ENCODE results near the gene LLCFC1. TPM values are rescaled to one million over a fixed set of nuclear protein-coding genes. Genes with fewer than 3 reads are reported as not detected.

The LLCFC1 gene
- total and polyA plus RNA-seq, 2 experiments from 2014 or later, result not detected

DNA sequence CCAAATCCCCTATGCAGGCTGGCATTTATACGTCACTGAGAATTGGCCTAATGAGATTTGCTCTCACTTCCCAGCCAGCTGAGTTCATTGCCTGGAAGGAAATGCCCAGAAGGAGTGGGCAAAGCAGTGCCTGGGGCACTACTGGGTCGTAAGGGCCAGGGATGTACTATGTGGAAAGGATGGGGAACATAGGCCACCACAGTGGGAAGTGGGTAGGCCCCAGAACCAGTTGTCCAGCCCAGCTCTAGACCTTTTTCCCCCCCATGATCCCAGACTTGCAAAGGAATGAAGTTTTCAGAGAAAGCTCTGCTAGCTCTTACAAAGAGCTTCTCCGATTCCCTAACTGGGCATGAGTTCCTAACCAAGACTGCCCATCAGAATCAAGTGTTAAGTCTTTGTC, 19.6 kb upstream of the LLCFC1 start (continued):
- no peak for TF ChIP-seq EZH2 (IDR thresholded peaks at IDR 0.05; ENCODE audit: low read depth, unreplicated experiment)
- TF ChIP-seq EZH2phosphoT487 (IDR thresholded peaks at IDR 0.05; ENCODE audit: unreplicated experiment), result no peak
- TF ChIP-seq, protein P1, sequence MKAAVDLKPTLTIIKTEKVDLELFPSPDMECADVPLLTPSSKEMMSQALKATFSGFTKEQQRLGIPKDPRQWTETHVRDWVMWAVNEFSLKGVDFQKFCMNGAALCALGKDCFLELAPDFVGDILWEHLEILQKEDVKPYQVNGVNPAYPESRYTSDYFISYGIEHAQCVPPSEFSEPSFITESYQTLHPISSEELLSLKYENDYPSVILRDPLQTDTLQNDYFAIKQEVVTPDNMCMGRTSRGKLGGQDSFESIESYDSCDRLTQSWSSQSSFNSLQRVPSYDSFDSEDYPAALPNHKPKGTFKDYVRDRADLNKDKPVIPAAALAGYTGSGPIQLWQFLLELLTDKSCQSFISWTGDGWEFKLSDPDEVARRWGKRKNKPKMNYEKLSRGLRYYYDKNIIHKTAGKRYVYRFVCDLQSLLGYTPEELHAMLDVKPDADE (IDR thresholded peaks at IDR 0.05), result no peak
- no peak for TF ChIP-seq ZNF114 (CRISPR knock-in tag; IDR thresholded peaks at IDR 0.05)
- TF ChIP-seq STAT1 (IDR thresholded peaks at IDR 0.05; ENCODE audit: unreplicated experiment), result no peak

GRCh38 chr7:142923391-142923790, 15.9 kb upstream of the LLCFC1 start:
- no peaks in the 10 kb centered on the region; the same call in 2 of the 3 replicates for H3K9me3 Mint-ChIP-seq
- no peak overlapping the region for H3K27ac ChIP-seq (ENCODE audit: low read depth)
- H3F3A ChIP-seq (replicated peaks; ENCODE audit: low read depth), result no peaks in the 10 kb centered on the region
- peaks cover 9% of the 10 kb centered on the region; the same call in 1 of the 2 replicates for H3K27me3 ChIP-seq (ENCODE audit: insufficient read depth)
- H2AFZ ChIP-seq, result no peak overlapping the region
- no peak overlapping the region for H3K4me2 ChIP-seq
- ATAC-seq, result no peak
- DNase-seq (ENCODE audit: low spot score), result no peak
- no peaks in the 10 kb centered on the region for H4K20me1 ChIP-seq (replicated peaks; ENCODE audit: insufficient read depth)
- H3K4me1 Mint-ChIP-seq, result no peaks in the 10 kb centered on the region
- H3K79me2 ChIP-seq (replicated peaks; ENCODE audit: insufficient read depth), result no peaks in the 10 kb centered on the region
- no peak overlapping the region for H3K27ac Mint-ChIP-seq
- no peak overlapping the region for H3K4me3 ChIP-seq
- no peaks in the 10 kb centered on the region for H3K9me2 ChIP-seq (ENCODE audit: insufficient read depth)
- no peaks in the 10 kb centered on the region for H3K4me1 ChIP-seq (ENCODE audit: insufficient read depth)
- peaks cover 7% of the 10 kb centered on the region for H3K27me3 Mint-ChIP-seq (ENCODE audit: insufficient read depth, low read depth, poor library complexity)
- H3K36me3 ChIP-seq (ENCODE audit: insufficient read depth), result no peaks in the 10 kb centered on the region
- H3K4me3 Mint-ChIP-seq, result no peak overlapping the region
- no peaks in the 10 kb centered on the region; the same call in 2 of the 3 replicates for H3K36me3 Mint-ChIP-seq (ENCODE audit: low read depth)
- TF ChIP-seq ZNF331 (CRISPR knock-in tag; IDR thresholded peaks at IDR 0.05; ENCODE audit: low read depth) (no peak), ZNF462 (CRISPR knock-in tag; IDR thresholded peaks at IDR 0.05) (no peak), POLR2AphosphoS5 (IDR thresholded peaks at IDR 0.05; ENCODE audit: low read depth) (no peak), NANOG (IDR thresholded peaks at IDR 0.05; ENCODE audit: borderline replicate concordance) (no peak), STAT1 (IDR thresholded peaks at IDR 0.05; ENCODE audit: unreplicated experiment) (no peak), EZH2phosphoT487 (IDR thresholded peaks at IDR 0.05; ENCODE audit: unreplicated experiment) (no peak)
- TF ChIP-seq, protein P2, sequence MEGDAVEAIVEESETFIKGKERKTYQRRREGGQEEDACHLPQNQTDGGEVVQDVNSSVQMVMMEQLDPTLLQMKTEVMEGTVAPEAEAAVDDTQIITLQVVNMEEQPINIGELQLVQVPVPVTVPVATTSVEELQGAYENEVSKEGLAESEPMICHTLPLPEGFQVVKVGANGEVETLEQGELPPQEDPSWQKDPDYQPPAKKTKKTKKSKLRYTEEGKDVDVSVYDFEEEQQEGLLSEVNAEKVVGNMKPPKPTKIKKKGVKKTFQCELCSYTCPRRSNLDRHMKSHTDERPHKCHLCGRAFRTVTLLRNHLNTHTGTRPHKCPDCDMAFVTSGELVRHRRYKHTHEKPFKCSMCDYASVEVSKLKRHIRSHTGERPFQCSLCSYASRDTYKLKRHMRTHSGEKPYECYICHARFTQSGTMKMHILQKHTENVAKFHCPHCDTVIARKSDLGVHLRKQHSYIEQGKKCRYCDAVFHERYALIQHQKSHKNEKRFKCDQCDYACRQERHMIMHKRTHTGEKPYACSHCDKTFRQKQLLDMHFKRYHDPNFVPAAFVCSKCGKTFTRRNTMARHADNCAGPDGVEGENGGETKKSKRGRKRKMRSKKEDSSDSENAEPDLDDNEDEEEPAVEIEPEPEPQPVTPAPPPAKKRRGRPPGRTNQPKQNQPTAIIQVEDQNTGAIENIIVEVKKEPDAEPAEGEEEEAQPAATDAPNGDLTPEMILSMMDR (conservative IDR thresholded peaks at IDR 0.05; ENCODE audit: low read depth in 2 of 2), result no peak
- TF ChIP-seq, protein P1 (IDR thresholded peaks at IDR 0.05), result no peak
- TF ChIP-seq, protein P3, sequence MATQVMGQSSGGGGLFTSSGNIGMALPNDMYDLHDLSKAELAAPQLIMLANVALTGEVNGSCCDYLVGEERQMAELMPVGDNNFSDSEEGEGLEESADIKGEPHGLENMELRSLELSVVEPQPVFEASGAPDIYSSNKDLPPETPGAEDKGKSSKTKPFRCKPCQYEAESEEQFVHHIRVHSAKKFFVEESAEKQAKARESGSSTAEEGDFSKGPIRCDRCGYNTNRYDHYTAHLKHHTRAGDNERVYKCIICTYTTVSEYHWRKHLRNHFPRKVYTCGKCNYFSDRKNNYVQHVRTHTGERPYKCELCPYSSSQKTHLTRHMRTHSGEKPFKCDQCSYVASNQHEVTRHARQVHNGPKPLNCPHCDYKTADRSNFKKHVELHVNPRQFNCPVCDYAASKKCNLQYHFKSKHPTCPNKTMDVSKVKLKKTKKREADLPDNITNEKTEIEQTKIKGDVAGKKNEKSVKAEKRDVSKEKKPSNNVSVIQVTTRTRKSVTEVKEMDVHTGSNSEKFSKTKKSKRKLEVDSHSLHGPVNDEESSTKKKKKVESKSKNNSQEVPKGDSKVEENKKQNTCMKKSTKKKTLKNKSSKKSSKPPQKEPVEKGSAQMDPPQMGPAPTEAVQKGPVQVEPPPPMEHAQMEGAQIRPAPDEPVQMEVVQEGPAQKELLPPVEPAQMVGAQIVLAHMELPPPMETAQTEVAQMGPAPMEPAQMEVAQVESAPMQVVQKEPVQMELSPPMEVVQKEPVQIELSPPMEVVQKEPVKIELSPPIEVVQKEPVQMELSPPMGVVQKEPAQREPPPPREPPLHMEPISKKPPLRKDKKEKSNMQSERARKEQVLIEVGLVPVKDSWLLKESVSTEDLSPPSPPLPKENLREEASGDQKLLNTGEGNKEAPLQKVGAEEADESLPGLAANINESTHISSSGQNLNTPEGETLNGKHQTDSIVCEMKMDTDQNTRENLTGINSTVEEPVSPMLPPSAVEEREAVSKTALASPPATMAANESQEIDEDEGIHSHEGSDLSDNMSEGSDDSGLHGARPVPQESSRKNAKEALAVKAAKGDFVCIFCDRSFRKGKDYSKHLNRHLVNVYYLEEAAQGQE (IDR thresholded peaks at IDR 0.05; ENCODE audit: unreplicated experiment), result no peak

All from GM23338 (cell line).